Activated CD8-positive, alpha-beta T cell treated with anti-CD3 and anti-CD28 coated beads for 36 hours (primary cell): ENCODE measurements around the gene CMIP. TPM values are rescaled to one million over a fixed set of nuclear protein-coding genes. Genes with fewer than 3 reads are reported as not detected.
A peak's percentile ranks its signal among the peaks of the same experiment; 100 is the strongest.

ENCODE experiments used
- ATAC-seq: fragments of 200-7000 bp; cut with Tn5 transposase; one replicate; pipeline ENCODE4 v1.10.0; 2021; ENCODE audit warnings: mild to moderate bottlenecking, moderate library complexity
- CTCF ChIA-PET: fragments of 350-600 bp; sonication (Branson Sonifier 250); formaldehyde crosslinking; loops from one replicate; lab custom pipeline; 2021; ENCODE audit warnings: antibody characterized with exemption; lab: Charles Lee
- POLR2A ChIA-PET: fragments of 350-600 bp; sonication (Branson Sonifier 250); formaldehyde crosslinking; loops from one replicate; lab custom pipeline; 2021; ENCODE audit warnings: antibody characterized with exemption; lab: Charles Lee
- DNase-seq: peaks from one replicate; pipeline ENCODE4 v3.0.0-alpha.2; 2020
- H3K27ac Mint-ChIP-seq: one replicate; pipeline ENCODE4 v1.8.0; 2021; ENCODE audit warnings: mild to moderate bottlenecking, mixed read lengths
- H3K27me3 Mint-ChIP-seq: one replicate; pipeline ENCODE4 v1.8.0; 2021; ENCODE audit warnings: mixed read lengths
- H3K36me3 Mint-ChIP-seq: one replicate; pipeline ENCODE4 v1.8.0; 2021; ENCODE audit warnings: low read depth, mixed read lengths
- H3K4me1 Mint-ChIP-seq: one replicate; pipeline ENCODE4 v1.8.0; 2021; ENCODE audit warnings: low read depth, mixed read lengths
- H3K4me3 Mint-ChIP-seq: one replicate; pipeline ENCODE4 v1.8.0; 2021; ENCODE audit warnings: mild to moderate bottlenecking, moderate library complexity, mixed read lengths
- H3K9me3 Mint-ChIP-seq: one replicate; pipeline ENCODE4 v1.8.0; 2021; ENCODE audit warnings: mixed read lengths
- CTCF ChIP-seq: fragments of 200-600 bp; IDR thresholded peaks from one replicate; pipeline ENCODE4 v1.8.0; 2022; ENCODE audit warnings: antibody characterized with exemption, mild to moderate bottlenecking
- intact Hi-C: fragments of 100-400 bp; cut with micrococcal nuclease; formaldehyde crosslinking; loops from one replicate; pipeline ENCODE4 v1.10.0; 2022
- total RNA-seq, 2 experiments: library from RNA; stranded (reverse); gene quantifications; one replicate each; pipeline ENCODE4 v1.2.3, GENCODE V29; 2021

The CMIP gene
- total RNA-seq, 2 experiments from 2014 or later, result 37.6 to 38.5 TPM

- intact Hi-C loops, result no loop called here
- Mint-ChIP-seq H3K27ac (no peak overlapping the region), H3K9me3 (no peaks in the 10 kb centered on the region), H3K4me1 (peaks cover 13% of the 10 kb centered on the region), H3K36me3 (no peaks in the 10 kb centered on the region), H3K27me3 (no peaks in the 10 kb centered on the region), H3K4me3 (no peak overlapping the region)
- no peak for DNase-seq
- CTCF ChIA-PET, result no interaction called here
- POLR2A ChIA-PET, result interaction anchor here (1.1 kb wide), 1 partner anchor 16 kb away, joined by 3 read pairs; no protein-coding TSS in a partner anchor
- TF ChIP-seq CTCF, result no peak
- no peak for ATAC-seq
These were observed 146.9 kb downstream of the CMIP start for GRCh38 chr16:81591545-81591870.

GRCh38 chr16:81592353-81592866 is 147.8 kb downstream of the CMIP start:
- no peaks in the 10 kb centered on the region for H3K27me3 Mint-ChIP-seq
- ChIA-PET CTCF (no interaction called here), POLR2A (no interaction called here)
- intact Hi-C loops, result no loop called here
- no peak overlapping the region for H3K4me3 Mint-ChIP-seq
- peaks cover 16% of the 10 kb centered on the region for H3K4me1 Mint-ChIP-seq
- TF ChIP-seq CTCF, result no peak
- ATAC-seq (no peak), DNase-seq (no peak)
- no peak overlapping the region for H3K27ac Mint-ChIP-seq
- no peaks in the 10 kb centered on the region for H3K9me3 Mint-ChIP-seq
- H3K36me3 Mint-ChIP-seq, result no peaks in the 10 kb centered on the region

GRCh38 chr16:81593481-81593880 is 148.9 kb downstream of the CMIP start:
- intact Hi-C loops, result no loop called here
- no peak for ATAC-seq
- Mint-ChIP-seq H3K27ac (no peak overlapping the region), H3K36me3 (no peaks in the 10 kb centered on the region), H3K4me1 (peaks cover 16% of the 10 kb centered on the region), H3K27me3 (no peaks in the 10 kb centered on the region), H3K4me3 (no peak overlapping the region), H3K9me3 (no peaks in the 10 kb centered on the region)
- POLR2A ChIA-PET, result no interaction called here
- no peak for TF ChIP-seq CTCF
- CTCF ChIA-PET, result no interaction called here
- no peak for DNase-seq

GRCh38 chr16:81595629-81596292 is 151.2 kb downstream of the CMIP start:
- intact Hi-C loops, result no loop called here
- ChIA-PET CTCF (no interaction called here), POLR2A (no interaction called here)
- Mint-ChIP-seq H3K27me3 (no peaks in the 10 kb centered on the region), H3K9me3 (no peaks in the 10 kb centered on the region), H3K4me1 (peaks cover 16% of the 10 kb centered on the region), H3K4me3 (no peak overlapping the region), H3K27ac (peak overlapping the region; percentile 48), H3K36me3 (no peaks in the 10 kb centered on the region)
- no peak for DNase-seq
- TF ChIP-seq CTCF, result no peak
- ATAC-seq, result peak; percentile 71

- H3K9me3 Mint-ChIP-seq, result no peaks in the 10 kb centered on the region
- POLR2A ChIA-PET, result no interaction called here
- intact Hi-C loops, result no loop called here
- no peaks in the 10 kb centered on the region for H3K36me3 Mint-ChIP-seq
- ATAC-seq (no peak), DNase-seq (no peak)
- CTCF ChIA-PET, result interaction anchor here (1.5 kb wide), 1 partner anchor 25 kb away, joined by 9 read pairs; no protein-coding TSS in a partner anchor
- no peak overlapping the region for H3K27ac Mint-ChIP-seq
- no peaks in the 10 kb centered on the region for H3K27me3 Mint-ChIP-seq
- peaks cover 14% of the 10 kb centered on the region for H3K4me1 Mint-ChIP-seq
- TF ChIP-seq CTCF, result no peak
- H3K4me3 Mint-ChIP-seq, result no peak overlapping the region
These were observed 152.6 kb downstream of the CMIP start for GRCh38 chr16:81597079-81597658.
